Liver (tissue), 3 donors: ENCODE data around the gene C15orf39.

Source experiments
- FOXA1 ChIP-seq: IDR thresholded peaks from 2 replicates; pipeline ENCODE4 v1.6.1; 2016; ENCODE audit warnings: antibody characterized with exemption
- GABPA ChIP-seq, 2 donors: IDR thresholded peaks in 1 of 2; conservative IDR thresholded peaks in 1 of 2; 2 replicates each; pipeline ENCODE4 v1.6.1; 2016; ENCODE audit warnings: antibody characterized with exemption in 2 of 2, mild to moderate bottlenecking in 1 of 2, moderate library complexity in 1 of 2
- HNF4A ChIP-seq, 2 donors: conservative IDR thresholded peaks; 2 replicates each; pipeline ENCODE4 v1.6.1; 2016; ENCODE audit warnings: antibody characterized with exemption in 2 of 2, mild to moderate bottlenecking in 2 of 2
- HNF4G ChIP-seq: IDR thresholded peaks from 2 replicates; pipeline ENCODE4 v1.6.1; 2016; ENCODE audit warnings: antibody characterized with exemption
- JUND ChIP-seq, 2 donors: IDR thresholded peaks; 2 replicates each; pipeline ENCODE4 v1.6.1; 2016; ENCODE audit warnings: antibody characterized with exemption in 2 of 2
- RAD21 ChIP-seq, 2 donors: IDR thresholded peaks; 2 replicates each; pipeline ENCODE4 v1.6.1; 2016; ENCODE audit warnings: antibody characterized with exemption in 2 of 2, mild to moderate bottlenecking in 2 of 2
- SP1 ChIP-seq: IDR thresholded peaks from 2 replicates; pipeline ENCODE4 v1.6.1; 2018; ENCODE audit warnings: antibody characterized with exemption, mild to moderate bottlenecking
- TAF1 ChIP-seq: conservative IDR thresholded peaks from 2 replicates; pipeline ENCODE4 v1.6.1; 2016; ENCODE audit warnings: antibody characterized with exemption, mild to moderate bottlenecking
- YY1 ChIP-seq: IDR thresholded peaks from 2 replicates; pipeline ENCODE4 v1.6.1; 2016; ENCODE audit warnings: antibody characterized with exemption, mild to moderate bottlenecking
- TF ChIP-seq, protein P1 (sequence below): fragments of 150-350 bp; IDR thresholded peaks from 2 replicates; pipeline ENCODE4 v1.5.1; 2017; ENCODE audit warnings: improper control_type of control experiment, low read depth, low read length; ENCODE audit not compliant: missing input control
- TF ChIP-seq, protein P2 (sequence below): IDR thresholded peaks from 2 replicates; pipeline ENCODE4 v1.6.1; 2016; ENCODE audit warnings: antibody characterized with exemption, mild to moderate bottlenecking
- TF ChIP-seq, protein P3 (sequence below): IDR thresholded peaks from 2 replicates; pipeline ENCODE4 v1.6.1; 2016; ENCODE audit warnings: antibody characterized with exemption
- TF ChIP-seq, protein P4 (sequence below): IDR thresholded peaks from 2 replicates; pipeline ENCODE4 v1.6.1; 2016; ENCODE audit warnings: antibody characterized with exemption
- donor health status: healthy.
- donor health status: healthy.

DNA sequence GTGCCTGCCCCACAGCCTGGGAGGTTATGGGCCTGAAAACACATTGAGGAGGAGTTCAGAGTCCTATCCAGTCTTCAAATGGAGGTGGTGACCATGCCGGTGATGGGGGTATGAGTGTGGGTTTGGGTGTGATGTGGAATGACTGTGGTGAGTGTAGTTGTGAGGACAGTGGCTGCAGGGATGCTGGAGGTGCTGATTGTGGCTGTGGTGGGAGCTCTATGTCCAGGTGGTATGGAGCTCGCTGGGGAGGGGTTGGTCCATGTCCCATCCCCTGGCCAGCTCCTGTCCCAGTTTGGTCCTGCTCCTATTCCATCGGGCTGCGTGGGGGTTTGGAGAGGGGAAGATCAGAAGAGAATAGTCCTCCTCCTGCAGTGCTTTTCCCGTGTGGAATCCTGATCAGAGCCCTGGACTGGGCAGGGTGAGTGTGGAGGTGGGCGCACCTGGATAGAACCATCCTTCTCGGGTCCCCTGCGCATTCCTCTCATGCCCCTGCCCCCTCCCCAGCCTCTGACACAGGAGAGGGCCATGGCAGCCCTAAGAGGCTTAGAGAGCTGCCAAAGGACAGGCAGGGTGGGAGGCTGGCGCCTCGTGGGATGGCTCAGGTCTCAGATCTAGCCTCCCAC is 33.5 kb downstream of the C15orf39 start:
- TF ChIP-seq HNF4A (conservative IDR thresholded peaks at IDR 0.05) (no peak), YY1 (no peak), GABPA (IDR thresholded peaks at IDR 0.05 in 1 of 2, conservative IDR thresholded peaks at IDR 0.05 in 1 of 2) (no peak), RAD21 (IDR thresholded peaks at IDR 0.05) (no peak), JUND (IDR thresholded peaks at IDR 0.05) (no peak), TAF1 (no peak), HNF4G (no peak), FOXA1 (no peak), SP1 (no peak)
- TF ChIP-seq, protein P1, sequence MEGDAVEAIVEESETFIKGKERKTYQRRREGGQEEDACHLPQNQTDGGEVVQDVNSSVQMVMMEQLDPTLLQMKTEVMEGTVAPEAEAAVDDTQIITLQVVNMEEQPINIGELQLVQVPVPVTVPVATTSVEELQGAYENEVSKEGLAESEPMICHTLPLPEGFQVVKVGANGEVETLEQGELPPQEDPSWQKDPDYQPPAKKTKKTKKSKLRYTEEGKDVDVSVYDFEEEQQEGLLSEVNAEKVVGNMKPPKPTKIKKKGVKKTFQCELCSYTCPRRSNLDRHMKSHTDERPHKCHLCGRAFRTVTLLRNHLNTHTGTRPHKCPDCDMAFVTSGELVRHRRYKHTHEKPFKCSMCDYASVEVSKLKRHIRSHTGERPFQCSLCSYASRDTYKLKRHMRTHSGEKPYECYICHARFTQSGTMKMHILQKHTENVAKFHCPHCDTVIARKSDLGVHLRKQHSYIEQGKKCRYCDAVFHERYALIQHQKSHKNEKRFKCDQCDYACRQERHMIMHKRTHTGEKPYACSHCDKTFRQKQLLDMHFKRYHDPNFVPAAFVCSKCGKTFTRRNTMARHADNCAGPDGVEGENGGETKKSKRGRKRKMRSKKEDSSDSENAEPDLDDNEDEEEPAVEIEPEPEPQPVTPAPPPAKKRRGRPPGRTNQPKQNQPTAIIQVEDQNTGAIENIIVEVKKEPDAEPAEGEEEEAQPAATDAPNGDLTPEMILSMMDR, result no peak
- TF ChIP-seq, protein P2, sequence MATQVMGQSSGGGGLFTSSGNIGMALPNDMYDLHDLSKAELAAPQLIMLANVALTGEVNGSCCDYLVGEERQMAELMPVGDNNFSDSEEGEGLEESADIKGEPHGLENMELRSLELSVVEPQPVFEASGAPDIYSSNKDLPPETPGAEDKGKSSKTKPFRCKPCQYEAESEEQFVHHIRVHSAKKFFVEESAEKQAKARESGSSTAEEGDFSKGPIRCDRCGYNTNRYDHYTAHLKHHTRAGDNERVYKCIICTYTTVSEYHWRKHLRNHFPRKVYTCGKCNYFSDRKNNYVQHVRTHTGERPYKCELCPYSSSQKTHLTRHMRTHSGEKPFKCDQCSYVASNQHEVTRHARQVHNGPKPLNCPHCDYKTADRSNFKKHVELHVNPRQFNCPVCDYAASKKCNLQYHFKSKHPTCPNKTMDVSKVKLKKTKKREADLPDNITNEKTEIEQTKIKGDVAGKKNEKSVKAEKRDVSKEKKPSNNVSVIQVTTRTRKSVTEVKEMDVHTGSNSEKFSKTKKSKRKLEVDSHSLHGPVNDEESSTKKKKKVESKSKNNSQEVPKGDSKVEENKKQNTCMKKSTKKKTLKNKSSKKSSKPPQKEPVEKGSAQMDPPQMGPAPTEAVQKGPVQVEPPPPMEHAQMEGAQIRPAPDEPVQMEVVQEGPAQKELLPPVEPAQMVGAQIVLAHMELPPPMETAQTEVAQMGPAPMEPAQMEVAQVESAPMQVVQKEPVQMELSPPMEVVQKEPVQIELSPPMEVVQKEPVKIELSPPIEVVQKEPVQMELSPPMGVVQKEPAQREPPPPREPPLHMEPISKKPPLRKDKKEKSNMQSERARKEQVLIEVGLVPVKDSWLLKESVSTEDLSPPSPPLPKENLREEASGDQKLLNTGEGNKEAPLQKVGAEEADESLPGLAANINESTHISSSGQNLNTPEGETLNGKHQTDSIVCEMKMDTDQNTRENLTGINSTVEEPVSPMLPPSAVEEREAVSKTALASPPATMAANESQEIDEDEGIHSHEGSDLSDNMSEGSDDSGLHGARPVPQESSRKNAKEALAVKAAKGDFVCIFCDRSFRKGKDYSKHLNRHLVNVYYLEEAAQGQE, result no peak
- TF ChIP-seq, protein P3, sequence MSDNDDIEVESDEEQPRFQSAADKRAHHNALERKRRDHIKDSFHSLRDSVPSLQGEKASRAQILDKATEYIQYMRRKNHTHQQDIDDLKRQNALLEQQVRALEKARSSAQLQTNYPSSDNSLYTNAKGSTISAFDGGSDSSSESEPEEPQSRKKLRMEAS, result no peak
- TF ChIP-seq, protein P4, sequence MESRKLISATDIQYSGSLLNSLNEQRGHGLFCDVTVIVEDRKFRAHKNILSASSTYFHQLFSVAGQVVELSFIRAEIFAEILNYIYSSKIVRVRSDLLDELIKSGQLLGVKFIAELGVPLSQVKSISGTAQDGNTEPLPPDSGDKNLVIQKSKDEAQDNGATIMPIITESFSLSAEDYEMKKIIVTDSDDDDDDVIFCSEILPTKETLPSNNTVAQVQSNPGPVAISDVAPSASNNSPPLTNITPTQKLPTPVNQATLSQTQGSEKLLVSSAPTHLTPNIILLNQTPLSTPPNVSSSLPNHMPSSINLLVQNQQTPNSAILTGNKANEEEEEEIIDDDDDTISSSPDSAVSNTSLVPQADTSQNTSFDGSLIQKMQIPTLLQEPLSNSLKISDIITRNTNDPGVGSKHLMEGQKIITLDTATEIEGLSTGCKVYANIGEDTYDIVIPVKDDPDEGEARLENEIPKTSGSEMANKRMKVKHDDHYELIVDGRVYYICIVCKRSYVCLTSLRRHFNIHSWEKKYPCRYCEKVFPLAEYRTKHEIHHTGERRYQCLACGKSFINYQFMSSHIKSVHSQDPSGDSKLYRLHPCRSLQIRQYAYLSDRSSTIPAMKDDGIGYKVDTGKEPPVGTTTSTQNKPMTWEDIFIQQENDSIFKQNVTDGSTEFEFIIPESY, result no peak
